Activated T-cell treated with anti-CD3 and anti-CD28 coated beads, Interleukin-2, amount 50 U/mL, for 48 hours (primary cell): ENCODE data around the gene BRD8.
A peak's percentile ranks its signal among the peaks of the same experiment; 100 is the strongest.
"Not testable (repeated sequence)": the region's sequence is repeated elsewhere in the genome, so short reads cannot be mapped to it uniquely, and the experiment has no call there.

Source experiments
- DNase-seq, 2 experiments: peaks; one replicate each; pipeline ENCODE4 v3.0.0-alpha.2; 2020

Gene BRD8

GRCh38 chr5:138155977-138156376 is 22.5 kb downstream of the BRD8 start:
- DNase-seq: not testable (repeated sequence)

GRCh38 chr5:138149530-138149929 is 28.9 kb downstream of the BRD8 start:
- DNase-seq: no peak

GRCh38 chr5:138148811-138149210 is 29.6 kb downstream of the BRD8 start:
- DNase-seq: no peak

- DNase-seq: not testable (repeated sequence)
These were observed 34.9 kb downstream of the BRD8 start for GRCh38 chr5:138143578-138143977.

GRCh38 chr5:138141734-138142133 is 36.7 kb downstream of the BRD8 start:
- no peak for DNase-seq

DNA sequence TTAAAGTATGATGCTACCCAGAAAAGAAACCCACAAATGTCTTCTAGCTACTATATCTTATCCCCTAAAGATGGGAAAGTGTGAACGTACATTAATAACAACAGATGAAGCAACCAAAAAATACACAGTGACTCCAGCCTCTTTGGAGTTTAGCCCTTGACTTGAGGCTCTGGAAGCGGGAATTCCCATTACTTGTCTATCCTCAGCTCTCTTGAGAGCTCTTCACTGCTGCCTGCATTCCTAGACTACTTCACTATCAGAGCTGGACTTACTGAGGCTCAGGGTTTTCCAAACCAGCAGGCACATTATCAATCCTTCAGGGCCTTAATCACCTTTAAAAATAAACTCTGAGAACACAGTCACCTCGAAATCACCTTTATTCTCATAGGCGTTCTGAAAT is 38.2 kb downstream of the BRD8 start:
- no peak for DNase-seq

- DNase-seq: no peak
These were observed 38.7 kb downstream of the BRD8 start for GRCh38 chr5:138139781-138140090.

DNA sequence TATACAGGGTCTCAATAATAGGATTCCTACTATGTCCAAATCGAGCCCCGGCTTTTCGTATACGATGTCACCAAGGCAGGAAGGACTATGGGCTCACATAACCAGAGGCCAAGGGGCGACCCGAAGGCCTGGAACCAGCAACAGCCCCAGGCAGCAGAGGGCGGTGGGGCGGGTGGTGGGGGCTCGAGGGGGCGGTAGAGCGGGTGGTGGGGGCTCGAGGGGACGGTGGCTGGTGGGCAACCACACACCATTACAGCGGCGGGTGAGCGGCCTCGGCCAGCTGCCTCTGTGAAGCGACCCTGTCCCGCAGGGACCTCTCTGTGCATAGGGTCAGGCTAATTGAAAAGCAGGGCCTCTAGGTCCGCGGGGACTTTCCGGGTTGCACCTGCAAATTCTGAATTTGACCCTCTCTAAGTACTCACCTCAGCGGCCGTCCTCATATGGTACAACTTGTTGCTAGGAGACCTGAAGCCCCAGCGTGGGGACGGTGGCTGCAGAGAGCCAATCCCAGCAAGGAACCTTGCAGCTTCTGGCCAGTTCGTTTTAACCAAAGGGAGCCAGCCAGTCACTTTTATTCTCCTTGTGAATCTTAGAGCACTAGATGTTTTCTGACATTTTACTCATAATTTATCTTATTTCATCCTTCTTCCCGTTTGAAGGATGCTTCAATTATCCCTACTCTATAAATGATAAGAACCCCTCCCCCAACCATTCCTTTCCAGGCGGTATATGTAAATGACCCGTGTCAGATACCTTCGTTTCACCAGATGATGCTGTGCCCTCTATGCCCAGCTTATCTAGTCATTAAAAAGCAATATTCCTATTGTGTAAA is 39.3 kb downstream of the BRD8 start, which contains the start of gene NME5:
Gene NME5 (minus strand): TSS at position 480 of the 832 bp plus-strand sequence. CDS start 648 bp downstream, outside the sequence.
- DNase-seq: peak in 1 of 2 experiments; percentile 25

- no peak for DNase-seq
These were observed 45.9 kb downstream of the BRD8 start for GRCh38 chr5:138132543-138132942.

DNA sequence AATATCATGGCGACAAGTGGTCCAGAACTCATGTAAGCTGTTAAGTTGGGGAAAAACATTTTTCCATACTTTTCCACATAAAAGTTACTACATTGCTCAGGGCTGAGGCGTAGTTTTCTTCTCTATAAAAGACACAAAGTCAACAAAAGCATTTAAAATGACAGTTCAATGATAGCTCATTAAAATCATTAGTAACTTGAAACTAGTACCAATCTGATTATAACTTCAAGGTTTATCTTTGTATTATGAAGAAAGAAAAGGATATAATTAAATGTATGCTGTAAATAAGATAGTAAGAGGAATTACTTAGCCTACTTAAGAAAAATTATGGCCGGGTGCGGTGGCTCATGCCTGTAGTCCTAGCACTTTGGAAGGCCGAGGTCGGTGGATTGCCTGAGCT is 49.1 kb downstream of the BRD8 start:
- DNase-seq: no peak

GRCh38 chr5:138128334-138128733 is 50.1 kb downstream of the BRD8 start:
- no peak for DNase-seq

GRCh38 chr5:138115254-138115653 is 63.2 kb downstream of the BRD8 start:
- DNase-seq: no peak

GRCh38 chr5:138111937-138112336 is 66.5 kb downstream of the BRD8 start:
- DNase-seq: no peak

GRCh38 chr5:138111181-138111580 is 67.2 kb downstream of the BRD8 start:
- DNase-seq: no peak

GRCh38 chr5:138110266-138110963 is 68.0 kb downstream of the BRD8 start:
- DNase-seq: no peak

GRCh38 chr5:138109463-138110265 is 68.8 kb downstream of the BRD8 start:
- no peak for DNase-seq

- DNase-seq: no peak
These were observed 71.2 kb downstream of the BRD8 start for GRCh38 chr5:138107213-138107612.

- no peak for DNase-seq
These were observed 72.7 kb downstream of the BRD8 start for GRCh38 chr5:138105709-138106108.

GRCh38 chr5:138103319-138103637 is 75.2 kb downstream of the BRD8 start:
- DNase-seq: no peak

GRCh38 chr5:138102454-138103318 is 75.7 kb downstream of the BRD8 start:
- no peak for DNase-seq

GRCh38 chr5:138096997-138097828 is 81.2 kb downstream of the BRD8 start:
- DNase-seq: no peak

DNA sequence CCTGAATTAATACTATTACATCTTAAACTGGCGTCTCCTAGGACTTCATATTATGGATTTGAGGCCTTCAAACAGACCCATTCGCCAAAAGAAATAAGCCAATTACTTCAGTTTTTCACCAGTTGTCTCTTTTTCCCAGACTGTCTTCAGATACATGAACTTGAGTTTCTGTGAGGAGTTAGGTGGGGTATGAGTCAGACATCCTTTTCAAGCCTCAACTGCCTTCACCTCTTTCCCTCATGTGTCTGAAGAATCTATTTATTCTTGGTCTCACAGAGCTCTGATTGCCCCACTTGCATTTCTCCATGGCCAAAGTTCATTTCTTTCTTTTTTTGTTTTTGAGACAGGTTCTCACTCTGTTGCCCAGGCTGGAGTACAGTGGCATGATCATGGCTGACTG is 82.1 kb downstream of the BRD8 start:
- no peak for DNase-seq
